NCI-H82 (cell line): Measurements from ENCODE around the gene GIMD1.
"Not testable (repeated sequence)": the region's sequence is repeated elsewhere in the genome, so short reads cannot be mapped to it uniquely, and the experiment has no call there.

Source experiments
- DNase-seq: peaks from one replicate; lab custom pipeline; 2025; lab: John Stamatoyannopoulos, UW

Gene GIMD1

GRCh38 chr4:106368678-106369077, at the start of gene GIMD1:
TSS of gene GIMD1 (minus strand) at chr4:106368778. CDS start at chr4:106367435, 1,343 bp downstream.
- DNase-seq = no peak

GRCh38 chr4:106414366-106414765, 45.8 kb upstream of the GIMD1 start:
- no peak for DNase-seq

GRCh38 chr4:106409901-106410889, 41.6 kb upstream of the GIMD1 start:
- no peak for DNase-seq

DNA sequence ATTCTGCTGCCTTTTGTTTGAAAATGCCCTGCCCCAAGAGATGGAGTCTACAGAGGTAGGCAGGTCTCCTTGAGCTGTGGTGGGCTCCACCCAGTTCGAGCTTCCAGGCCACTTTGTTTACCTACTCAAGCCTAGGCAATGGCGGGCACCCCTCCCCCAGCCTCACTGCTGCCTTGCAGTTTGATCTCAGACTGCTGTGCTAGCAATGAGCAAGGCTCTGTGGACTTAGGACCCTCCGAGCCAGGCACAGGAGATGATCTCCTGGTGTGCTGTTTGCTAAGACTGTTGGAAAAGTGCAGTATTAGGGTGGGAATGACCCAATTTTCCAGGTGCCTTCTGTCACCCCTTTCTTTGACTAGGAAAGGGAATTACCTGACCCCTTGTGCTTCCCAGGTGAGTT, 39.4 kb upstream of the GIMD1 start:
- DNase-seq = not testable (repeated sequence)

- no peak for DNase-seq
Measured at GRCh38 chr4:106401157-106401556, 32.6 kb upstream of the GIMD1 start.

- not testable (repeated sequence) for DNase-seq
Measured at GRCh38 chr4:106398898-106399297, 30.3 kb upstream of the GIMD1 start.

- no peak for DNase-seq
Measured at GRCh38 chr4:106395582-106395981, 27.0 kb upstream of the GIMD1 start.

GRCh38 chr4:106385853-106386393, 17.3 kb upstream of the GIMD1 start:
- no peak for DNase-seq

GRCh38 chr4:106384878-106385277, 16.3 kb upstream of the GIMD1 start:
- DNase-seq = no peak

- DNase-seq = no peak
Measured at GRCh38 chr4:106380179-106380578, 11.6 kb upstream of the GIMD1 start.

- no peak for DNase-seq
Measured at GRCh38 chr4:106373026-106373425, 4.4 kb upstream of the GIMD1 start.

DNA sequence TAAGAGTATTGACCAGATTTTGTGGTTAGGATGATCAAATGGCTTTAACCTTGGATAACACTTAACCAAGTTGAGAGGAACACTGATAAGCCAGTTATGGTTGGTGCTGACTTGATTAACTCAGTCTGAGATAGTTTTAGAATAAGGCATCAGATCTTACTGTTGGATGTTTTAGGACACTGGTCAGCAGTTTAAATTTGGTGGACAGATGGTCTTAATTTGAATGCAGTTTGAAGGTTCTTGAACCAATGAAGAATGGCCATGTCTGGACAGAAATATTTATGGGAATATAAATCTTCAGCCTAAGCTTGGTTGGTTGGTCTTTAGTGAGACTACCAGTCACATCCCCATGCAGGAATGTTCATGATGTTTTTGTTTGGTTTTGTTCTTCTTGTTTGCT, 2.6 kb upstream of the GIMD1 start:
- DNase-seq = peak; percentile 24

GRCh38 chr4:106370214-106370613, 1.6 kb upstream of the GIMD1 start:
- no peak for DNase-seq

DNA sequence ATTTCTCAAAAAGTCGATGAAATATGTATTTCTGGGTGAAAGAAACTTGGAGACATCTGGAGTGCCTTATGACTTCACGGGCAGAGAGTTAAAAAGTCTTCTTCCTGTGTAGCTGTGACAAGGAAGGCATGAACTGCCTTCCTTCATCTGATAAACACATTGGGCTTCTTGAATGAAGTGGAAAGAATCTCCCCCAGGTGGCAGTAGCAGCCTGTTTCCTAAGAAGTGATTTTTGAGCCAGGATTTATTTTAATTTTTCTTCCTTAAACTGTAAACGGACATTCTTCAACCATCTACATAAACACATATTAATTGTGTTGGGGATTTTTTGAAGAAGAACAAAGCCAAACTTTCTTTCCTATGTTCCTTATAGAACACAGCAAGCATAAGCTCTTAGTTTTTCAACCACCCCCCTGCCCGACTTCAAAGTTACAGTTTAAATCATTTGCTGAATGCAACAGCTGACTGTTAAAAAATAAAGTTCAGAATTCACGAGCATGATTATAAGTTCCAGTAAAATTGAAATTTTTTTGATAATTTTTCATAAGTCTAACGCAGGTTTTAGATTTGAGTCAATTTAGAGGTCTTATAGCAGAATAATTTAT, 980 bp upstream of the GIMD1 start:
- peak; percentile 65 for DNase-seq

- no peak for DNase-seq
Measured at GRCh38 chr4:106367072-106367471, 1.5 kb downstream of the GIMD1 start.

- DNase-seq = no peak
Measured at GRCh38 chr4:106366026-106366425, 2.6 kb downstream of the GIMD1 start.

DNA sequence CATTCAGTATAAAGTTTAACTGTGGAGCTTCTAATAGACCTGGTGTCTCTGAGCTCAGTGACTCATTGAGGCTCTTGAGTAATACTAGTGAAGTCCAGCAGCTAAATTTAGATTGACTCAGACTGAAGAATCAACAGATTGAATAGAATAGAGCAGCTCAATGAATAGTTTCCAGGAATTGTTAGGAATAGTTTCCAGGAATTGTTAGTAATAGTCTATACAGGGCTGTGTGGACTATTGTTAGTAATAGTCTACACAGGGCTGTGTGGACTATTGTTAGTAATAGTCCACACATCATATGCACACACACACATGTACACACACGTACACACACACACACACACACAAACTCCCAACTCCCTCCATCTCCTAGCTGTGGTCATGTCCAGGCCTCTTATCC, 3.0 kb downstream of the GIMD1 start:
- no peak for DNase-seq

GRCh38 chr4:106364282-106364681, 4.3 kb downstream of the GIMD1 start:
- no peak for DNase-seq

- no peak for DNase-seq
Measured at GRCh38 chr4:106362086-106362825, 6.3 kb downstream of the GIMD1 start.

DNA sequence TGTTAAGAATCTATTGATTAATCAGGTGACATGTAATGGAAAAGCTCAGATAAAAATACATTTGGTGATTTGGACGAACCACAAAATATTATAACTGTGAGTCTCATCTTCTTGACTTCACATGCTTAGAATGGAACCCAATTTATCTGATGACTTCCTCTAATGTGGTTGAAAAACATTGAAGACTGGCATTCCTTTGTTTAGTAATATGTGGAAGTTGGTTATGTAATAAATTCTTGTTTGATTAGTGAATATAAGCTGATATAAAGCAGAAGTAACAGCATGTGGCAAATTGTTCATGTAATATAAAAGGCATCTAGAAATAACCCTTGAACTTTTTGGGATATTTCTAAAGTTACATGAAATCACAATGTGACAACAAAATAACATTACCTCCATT, 9.7 kb downstream of the GIMD1 start:
- DNase-seq = no peak

DNA sequence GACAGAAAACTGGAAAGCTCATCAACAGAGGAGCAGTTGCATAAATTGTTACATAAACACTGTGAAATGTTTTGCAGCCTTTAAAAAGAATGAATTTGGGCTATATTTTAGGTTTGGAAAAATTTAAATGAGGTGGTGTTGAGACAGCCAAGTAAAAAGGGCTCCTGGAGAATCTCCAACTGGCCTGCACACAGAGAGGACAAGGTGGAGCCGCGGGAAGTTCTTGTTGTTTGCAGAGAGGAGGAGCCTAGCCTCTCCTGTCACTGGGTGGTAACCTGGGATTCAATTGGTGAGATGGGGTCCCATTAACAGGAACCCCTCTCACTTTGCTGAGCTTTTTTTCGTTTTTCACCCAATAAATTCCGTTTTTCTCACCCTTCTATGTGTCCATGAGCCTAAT, 13.4 kb downstream of the GIMD1 start:
- DNase-seq = no peak

DNA sequence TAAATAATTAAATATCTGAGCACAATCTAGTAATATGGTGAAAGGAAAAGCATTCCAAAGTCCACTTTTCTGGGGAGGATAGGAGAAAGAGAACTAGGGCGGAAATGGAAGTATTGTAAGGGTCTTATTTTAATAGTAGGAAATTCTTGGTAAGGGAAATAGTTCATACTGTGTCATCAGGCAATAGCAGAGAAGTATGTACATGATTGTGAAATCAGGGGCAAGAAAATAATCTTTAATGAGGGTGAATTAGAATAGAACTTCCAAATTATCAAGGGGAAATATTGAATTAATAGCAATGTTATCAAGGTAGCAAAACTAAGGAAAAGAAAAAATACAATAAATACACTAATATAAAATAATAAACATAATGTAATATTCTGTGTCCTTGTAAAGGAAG, 14.8 kb downstream of the GIMD1 start:
- no peak for DNase-seq
